Measurements from ENCODE around the gene PRKCE.

PRKCE gene

DNA sequence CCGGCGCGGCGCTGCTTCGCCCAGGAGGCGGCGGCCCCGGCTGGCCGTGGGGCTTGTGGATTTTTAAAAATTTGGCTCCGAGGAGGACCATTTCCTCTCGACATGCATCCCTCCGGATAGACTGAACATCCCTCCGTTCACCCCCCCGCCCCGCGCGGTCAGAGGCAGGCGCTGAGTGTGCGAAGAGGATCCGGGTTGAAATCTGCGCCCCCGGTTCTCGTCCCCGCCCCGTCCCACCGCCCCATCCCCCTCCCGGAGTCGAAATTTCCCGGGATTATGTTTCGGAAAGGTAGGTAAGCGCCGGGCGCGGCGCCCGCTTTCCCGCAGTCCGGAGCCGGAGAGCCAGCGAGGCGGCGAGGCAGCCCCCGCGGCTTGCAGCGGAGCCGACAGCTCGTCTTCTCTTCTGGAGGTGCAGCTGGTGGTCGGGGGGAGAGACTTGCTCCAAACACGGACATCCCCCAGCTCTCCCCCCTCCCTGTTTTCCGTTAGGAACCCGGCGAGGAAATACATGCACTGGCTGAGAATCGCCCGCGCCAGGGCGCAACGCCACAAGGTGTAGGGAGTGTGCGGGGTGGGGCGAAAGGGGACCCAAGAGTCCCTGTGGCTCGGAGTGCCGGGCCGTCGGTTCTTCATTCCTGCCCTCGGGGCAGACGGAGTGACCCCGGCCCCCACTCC lies at the start of gene PRKCE:
Gene PRKCE (plus strand): TSS at position 261 of the 675 bp plus-strand sequence.
- peak; percentile 42 for DNase-seq
- in situ Hi-C loops (cut with HindIII; ENCODE audit: low pct_ligation_motif_present, low pct_unique_long_range_greater_than_20kb, low sequenced_read_pairs): no loop called here

DNA sequence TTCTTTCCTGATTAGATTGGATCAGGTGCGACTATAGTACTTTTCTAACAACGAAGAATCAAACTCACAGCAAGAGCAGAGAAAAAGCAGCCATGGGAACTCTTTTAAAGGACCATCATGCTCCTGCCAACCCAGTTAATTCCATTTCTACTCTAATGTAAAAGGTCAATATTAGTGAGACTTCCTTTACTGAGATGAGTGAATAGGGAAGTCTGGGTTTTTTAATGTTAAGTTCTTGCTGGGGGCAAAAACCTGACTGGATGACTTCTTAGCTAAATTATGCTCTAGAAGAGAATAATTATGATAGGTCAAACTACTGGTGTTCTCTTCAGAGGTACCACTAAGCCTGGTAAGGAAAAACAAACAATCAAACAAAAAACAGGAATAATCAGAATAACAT lies 48.9 kb upstream of the PRKCE start:
- no peak for DNase-seq
- in situ Hi-C loops (cut with HindIII; ENCODE audit: low pct_ligation_motif_present, low pct_unique_long_range_greater_than_20kb, low sequenced_read_pairs): no loop called here

DNA sequence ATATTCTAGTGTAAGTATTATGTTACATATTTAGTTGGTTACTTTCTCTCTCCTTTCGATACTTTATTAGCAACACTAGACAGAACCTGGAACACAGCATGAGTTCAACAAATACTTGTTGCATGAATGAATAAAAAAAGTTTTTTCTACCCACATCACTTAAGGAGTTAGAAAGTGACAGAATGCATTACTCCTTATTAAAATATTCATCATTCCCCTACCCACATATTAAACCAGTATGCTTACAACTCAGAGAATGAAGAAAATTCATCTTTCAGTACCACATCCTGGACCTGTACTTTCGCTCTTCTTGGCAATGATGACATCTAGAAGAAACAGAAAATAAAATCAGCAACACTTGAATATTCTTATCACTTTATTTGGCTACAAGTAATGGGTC lies 46.4 kb upstream of the PRKCE start:
- in situ Hi-C loops (cut with HindIII; ENCODE audit: low pct_ligation_motif_present, low pct_unique_long_range_greater_than_20kb, low sequenced_read_pairs): no loop called here
- DNase-seq: no peak

DNA sequence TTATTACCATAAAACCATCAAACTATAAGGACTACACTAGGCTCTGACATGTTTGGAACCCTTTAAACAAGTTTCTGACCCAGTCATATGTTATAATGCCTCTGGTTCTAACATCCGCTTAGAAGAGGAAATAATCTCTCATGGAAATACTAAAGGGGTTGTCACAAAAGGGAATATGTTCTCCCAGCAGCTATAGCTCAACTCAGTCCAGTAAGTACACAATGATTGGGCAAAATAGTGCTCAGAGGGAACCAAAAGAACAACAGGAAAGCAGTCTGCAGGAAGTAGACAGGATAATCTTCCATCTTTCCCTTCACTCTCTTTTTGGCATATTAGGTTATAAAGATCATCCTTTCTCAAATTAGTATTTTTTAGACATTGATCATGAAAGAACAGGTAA lies 44.7 kb upstream of the PRKCE start:
- DNase-seq: no peak
- in situ Hi-C loops (cut with HindIII; ENCODE audit: low pct_ligation_motif_present, low pct_unique_long_range_greater_than_20kb, low sequenced_read_pairs): no loop called here

DNA sequence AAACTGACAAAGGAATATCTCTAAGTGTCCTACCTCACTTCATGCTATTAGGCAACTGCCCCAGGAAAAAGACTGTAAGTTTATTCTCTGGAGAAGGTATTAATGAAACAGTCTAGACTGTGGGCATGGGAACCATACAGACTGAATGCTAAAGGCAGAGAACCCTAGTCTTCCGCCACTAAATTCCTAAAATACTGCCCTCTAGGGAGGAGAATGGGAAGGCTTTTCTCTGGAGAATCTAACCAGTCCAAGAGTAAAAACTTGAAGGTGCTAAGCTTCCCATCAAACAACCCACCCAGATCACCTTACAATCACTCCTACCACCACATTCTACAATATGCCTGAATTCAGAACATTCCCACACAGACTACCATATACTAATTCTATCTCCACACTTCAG lies 43.8 kb upstream of the PRKCE start:
- peak; percentile 66 for DNase-seq
- in situ Hi-C loops (cut with HindIII; ENCODE audit: low pct_ligation_motif_present, low pct_unique_long_range_greater_than_20kb, low sequenced_read_pairs): no loop called here

DNA sequence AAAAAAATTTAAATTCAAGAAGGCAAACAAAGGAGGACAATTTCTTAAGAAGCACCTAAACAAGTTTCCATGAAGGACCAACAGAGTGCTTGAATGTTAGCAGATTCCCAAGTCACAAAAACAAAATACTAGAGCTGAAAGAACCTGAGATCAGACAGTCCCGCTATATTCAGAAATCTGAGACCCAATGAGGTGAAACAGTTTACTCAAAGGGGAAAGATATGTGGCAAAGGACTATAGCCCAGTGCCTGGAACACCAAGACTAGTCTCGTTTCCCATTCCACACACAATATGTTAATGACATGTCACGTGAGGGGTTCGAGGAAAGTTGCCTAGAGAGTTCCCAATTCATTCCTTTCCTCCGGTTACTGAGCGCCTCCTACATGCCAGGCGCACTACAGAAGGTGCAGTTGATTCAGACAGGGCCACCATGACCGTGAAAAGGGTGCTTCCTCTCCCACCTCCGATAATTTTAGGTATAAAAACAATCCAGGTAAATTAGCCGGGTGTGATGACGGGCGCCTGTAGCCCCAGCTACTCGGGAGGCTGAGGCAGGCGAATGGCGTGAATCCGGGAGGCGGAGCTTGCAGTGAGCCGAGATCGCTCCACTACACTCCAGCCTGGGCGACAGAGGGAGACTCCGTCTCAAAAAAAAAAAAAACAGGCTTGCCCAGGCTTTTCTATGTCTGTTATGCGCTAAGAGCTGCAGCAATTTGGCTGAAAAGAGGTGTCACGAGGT lies 41.0 kb upstream of the PRKCE start:
- peak; percentile 73 for DNase-seq
- in situ Hi-C loops (cut with HindIII; ENCODE audit: low pct_ligation_motif_present, low pct_unique_long_range_greater_than_20kb, low sequenced_read_pairs): no loop called here

DNA sequence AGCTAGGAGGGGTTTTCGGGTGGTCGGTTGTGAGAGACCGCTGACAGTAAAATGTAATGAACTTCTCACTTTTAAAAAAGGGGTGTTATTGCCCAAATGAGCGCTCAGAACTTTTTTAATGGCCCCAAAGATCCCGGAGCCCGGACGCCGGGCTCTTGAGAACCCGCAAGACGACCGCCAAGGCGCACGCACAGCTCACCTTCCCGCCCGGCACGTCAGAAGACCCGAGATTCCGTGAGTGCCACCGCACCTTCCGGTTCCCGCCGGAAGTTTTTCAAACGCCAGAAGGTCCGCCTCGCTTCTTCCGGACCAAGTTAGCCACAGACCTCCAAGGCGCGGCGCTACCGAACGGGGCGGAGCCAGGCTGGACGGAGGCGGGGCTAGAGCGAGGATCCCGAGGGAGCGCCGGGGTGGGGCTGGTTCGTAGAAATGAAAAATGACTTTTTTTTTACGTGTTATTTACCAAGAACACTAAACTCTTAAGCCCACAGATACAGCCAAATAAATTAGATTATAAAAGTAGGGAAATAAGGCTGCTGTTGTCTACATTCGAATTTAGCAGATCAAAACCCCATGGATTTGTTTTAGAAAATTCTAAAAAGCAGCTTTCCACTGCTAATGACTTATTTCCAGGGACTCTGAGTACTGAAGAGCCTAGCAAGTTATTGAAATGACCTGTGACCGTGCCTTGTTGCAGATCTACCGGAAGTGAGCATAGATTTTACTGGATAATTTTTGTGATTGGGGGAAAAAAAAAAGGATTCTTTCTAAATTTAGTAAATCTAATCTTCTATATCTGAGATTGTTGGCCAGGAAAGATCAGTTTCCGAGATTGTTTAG lies 40.2 kb upstream of the PRKCE start, which contains the start of gene SRBD1:
Gene SRBD1 (minus strand): TSS at position 248 of the 840 bp plus-strand sequence. CDS start 5,826 bp downstream, outside the sequence.
- in situ Hi-C loops (cut with HindIII; ENCODE audit: low pct_ligation_motif_present, low pct_unique_long_range_greater_than_20kb, low sequenced_read_pairs): no loop called here

DNA sequence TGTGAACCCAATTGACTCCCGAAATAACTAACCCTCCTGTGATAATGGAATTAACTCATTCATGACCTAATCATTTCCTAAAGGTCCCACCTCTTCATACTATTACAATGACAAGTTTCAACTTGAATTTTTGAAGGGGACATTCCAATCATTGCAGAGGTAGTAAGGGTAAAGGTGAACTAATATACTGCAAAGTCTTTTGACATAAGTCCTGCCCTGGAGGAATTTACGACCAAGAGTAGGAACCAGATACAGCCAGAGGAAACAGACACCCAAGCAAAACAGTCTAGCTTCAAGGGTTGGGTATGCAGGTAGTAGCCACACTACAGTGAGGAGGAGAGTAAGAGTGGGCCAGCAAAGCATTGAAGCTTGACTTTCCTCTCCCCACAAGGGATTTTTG lies 39.2 kb upstream of the PRKCE start:
- in situ Hi-C loops (cut with HindIII; ENCODE audit: low pct_ligation_motif_present, low pct_unique_long_range_greater_than_20kb, low sequenced_read_pairs): no loop called here

More for the DNA sequence above, 40.2 kb upstream of the PRKCE start, which contains the start of gene SRBD1:
- peak; percentile 98 for DNase-seq

DNA sequence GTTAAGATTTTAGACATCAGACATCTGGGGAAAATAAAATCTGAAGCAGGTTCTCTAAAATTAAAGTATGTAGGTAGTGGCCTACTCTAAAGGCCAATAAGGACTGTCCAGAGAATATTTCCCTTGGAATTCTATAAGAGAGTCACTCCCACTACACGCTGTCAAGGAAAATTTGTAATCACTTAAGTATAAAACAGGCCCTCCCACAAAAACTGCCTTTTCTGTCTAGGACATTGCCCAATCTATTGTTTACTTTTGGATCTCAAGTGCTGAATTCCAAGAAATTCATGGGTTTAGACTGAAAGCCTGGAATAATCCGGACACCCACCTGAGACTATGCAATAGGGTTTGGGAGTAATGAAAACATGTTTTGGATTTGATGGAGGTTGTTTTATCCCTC lies 38.7 kb upstream of the PRKCE start:
- in situ Hi-C loops (cut with HindIII; ENCODE audit: low pct_ligation_motif_present, low pct_unique_long_range_greater_than_20kb, low sequenced_read_pairs): no loop called here
- no peak for DNase-seq

More for the DNA sequence above, 39.2 kb upstream of the PRKCE start:
- DNase-seq: no peak

DNA sequence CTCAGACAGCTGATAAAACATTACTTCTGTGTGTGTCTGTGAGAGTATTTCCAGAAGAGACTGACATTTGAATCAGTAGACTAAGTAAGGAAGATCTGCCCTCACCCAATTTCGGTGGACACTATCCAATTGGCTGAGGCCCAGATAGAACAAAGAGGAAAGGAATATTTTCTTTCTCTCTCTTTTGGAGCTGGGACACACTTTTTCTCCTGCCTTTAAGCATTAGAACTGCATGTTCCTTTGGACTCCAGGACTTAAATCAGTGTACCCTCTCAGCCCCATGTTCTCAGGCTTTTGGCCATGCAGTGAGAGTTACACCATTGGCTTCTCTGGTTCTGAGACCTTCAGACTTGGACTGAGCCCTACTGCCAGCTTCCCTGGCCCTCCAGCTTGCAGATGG lies 37.1 kb upstream of the PRKCE start:
- in situ Hi-C loops (cut with HindIII; ENCODE audit: low pct_ligation_motif_present, low pct_unique_long_range_greater_than_20kb, low sequenced_read_pairs): no loop called here
- DNase-seq: no peak

DNA sequence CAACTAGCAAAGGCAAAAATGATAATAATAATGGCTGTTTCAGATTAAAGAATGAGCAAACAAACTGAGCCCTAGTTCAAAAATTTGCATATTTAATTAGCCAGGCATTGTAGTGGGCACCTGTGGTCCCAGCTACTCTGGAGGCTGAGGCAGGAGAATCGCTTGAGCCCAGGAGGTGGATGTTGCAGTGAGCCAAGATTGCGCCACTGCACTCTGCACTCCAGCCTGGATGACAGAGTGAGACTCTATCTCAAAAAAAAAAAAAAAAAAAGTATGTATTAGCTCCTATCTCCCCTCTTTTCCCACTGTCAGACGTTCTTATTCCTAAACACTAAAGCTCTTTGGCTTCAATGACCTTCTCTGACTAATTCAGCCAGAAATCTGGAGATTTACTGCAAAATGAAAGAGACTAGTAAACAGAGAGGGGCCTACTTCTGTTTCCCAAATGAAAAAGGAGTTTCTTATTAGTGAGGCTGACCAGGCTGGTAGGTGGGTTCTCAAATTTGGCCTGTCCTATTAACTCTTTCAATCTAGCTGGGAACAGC lies 36.5 kb upstream of the PRKCE start:
- in situ Hi-C loops (cut with HindIII; ENCODE audit: low pct_ligation_motif_present, low pct_unique_long_range_greater_than_20kb, low sequenced_read_pairs): no loop called here
- DNase-seq: no peak

DNA sequence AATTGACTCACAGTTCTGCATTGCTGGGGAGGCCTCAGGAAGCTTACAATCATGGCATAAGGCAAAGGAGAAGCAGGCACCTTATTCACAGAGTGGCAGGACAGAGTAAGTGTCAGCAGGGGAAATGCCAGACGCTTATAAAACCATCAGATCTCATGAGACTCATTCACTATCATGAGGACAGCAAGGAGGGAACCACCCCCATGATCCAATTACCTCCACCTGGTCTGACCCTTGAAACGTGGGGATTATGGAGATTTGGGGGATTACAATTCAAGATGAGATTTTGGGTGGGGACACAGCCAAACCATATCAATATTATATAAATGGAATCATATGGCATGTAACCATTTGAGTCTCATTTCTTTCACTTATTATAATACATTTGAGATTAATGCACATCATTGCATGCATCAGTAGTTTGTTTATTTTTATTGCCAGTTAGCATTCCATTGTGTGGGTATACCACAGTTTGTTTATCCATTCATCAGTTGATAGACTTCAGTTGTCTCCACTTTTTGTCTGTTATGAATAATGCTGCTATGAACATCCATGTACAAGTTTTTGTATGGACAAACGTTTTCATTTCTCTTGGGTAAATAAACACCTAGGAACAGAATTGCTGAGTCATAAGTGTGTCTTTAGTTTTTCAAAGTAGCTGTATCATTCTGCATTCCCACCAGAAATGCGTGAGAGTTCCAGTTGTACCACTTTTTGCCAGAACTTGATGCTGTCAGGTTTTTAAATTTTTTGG lies 34.6 kb upstream of the PRKCE start:
- in situ Hi-C loops (cut with HindIII; ENCODE audit: low pct_ligation_motif_present, low pct_unique_long_range_greater_than_20kb, low sequenced_read_pairs): no loop called here
- no peak for DNase-seq

DNA sequence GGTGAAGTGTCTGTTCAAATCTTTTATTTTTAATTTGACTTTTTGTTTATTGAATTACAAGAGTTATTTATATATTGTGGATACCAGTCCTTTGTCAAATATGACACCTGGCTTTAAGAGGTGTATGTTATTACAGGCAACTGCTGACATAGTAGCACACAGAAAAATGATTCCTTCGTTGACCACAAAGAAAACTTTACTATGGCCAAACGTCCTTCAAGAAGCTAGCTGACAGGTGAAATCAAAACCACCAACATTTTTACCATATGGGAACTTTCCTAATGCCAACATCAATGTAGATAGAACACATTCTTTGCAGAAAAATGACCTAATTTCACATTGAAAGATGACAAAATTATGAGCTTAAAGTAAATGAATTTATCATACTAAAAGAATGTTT lies 34.0 kb upstream of the PRKCE start:
- in situ Hi-C loops (cut with HindIII; ENCODE audit: low pct_ligation_motif_present, low pct_unique_long_range_greater_than_20kb, low sequenced_read_pairs): no loop called here
- no peak for DNase-seq

DNA sequence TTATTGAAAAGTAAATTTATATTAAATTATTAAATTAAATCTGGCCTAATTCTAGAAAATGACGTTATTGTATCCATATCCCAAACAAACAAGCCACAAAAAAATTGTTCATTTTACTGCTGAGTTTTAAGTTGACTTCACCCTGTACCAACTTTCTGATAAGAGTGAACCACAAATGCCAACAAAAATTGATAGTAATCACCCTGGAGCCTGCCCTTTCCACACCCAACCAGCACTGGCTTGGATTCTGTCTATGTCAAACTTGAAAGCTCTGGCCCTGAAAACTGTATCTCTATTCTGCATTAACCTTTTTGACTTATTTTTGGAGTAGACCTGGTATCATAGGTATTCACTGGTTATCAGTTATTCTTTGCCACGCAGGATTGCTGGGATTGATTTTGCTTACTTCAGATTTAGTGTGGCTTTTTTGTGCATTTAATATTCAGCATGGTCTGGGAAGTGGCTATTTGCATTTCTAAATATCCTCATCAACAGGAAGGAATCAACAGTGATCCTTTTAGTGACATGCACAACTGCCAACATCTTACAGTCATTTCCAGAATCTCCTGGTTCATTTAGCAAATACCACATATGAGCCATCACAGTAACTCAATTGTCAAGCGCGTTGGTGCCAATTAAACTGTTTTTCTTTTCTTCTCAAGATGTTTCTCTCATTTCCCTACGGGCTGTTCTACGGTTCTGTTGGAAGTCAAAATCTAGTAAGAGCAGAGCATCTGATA lies 29.0 kb upstream of the PRKCE start:
- in situ Hi-C loops (cut with HindIII; ENCODE audit: low pct_ligation_motif_present, low pct_unique_long_range_greater_than_20kb, low sequenced_read_pairs): no loop called here
- no peak for DNase-seq

DNA sequence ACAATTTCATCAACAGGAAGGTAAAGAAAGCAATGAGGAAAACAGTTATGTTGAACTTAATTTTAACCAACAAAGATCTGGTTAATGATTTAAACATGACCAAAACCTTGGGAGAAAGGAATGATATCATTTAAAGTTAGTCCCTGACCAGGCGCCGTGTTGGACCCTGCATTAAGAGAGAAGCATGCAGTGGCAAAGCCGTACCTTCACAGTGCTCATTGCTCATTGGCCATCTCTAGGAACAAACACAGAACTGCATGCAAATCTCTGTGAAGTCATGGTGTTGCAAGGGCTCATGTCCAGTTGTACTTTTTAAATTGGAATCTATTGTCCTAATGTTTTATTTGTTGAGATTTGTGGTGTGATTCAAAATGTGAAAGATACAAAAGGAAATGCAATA lies 28.4 kb upstream of the PRKCE start:
- in situ Hi-C loops (cut with HindIII; ENCODE audit: low pct_ligation_motif_present, low pct_unique_long_range_greater_than_20kb, low sequenced_read_pairs): no loop called here
- no peak for DNase-seq

DNA sequence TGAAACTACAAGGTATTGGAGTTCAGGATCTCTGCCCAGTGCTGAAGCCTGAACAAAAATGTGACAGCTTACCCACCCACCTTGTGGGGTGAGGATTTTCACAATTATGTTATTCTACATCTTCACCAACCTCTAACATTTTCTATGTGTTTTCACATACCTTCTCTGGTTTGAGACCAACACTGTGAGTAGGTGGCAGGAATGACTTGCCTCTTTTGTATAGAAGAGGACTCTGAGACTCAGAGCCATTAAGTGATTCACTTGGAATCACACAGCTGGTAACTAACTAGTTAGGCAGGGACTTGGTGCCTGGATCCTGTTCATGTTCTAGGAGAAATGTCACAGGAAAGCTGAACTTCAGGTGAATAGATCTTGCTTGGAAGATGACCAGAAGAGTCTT lies 25.7 kb upstream of the PRKCE start:
- no peak for DNase-seq
- in situ Hi-C loops (cut with HindIII; ENCODE audit: low pct_ligation_motif_present, low pct_unique_long_range_greater_than_20kb, low sequenced_read_pairs): loop anchor here (25.0 kb wide), 1 partner anchor 311 kb away; no protein-coding TSS in a partner anchor

DNA sequence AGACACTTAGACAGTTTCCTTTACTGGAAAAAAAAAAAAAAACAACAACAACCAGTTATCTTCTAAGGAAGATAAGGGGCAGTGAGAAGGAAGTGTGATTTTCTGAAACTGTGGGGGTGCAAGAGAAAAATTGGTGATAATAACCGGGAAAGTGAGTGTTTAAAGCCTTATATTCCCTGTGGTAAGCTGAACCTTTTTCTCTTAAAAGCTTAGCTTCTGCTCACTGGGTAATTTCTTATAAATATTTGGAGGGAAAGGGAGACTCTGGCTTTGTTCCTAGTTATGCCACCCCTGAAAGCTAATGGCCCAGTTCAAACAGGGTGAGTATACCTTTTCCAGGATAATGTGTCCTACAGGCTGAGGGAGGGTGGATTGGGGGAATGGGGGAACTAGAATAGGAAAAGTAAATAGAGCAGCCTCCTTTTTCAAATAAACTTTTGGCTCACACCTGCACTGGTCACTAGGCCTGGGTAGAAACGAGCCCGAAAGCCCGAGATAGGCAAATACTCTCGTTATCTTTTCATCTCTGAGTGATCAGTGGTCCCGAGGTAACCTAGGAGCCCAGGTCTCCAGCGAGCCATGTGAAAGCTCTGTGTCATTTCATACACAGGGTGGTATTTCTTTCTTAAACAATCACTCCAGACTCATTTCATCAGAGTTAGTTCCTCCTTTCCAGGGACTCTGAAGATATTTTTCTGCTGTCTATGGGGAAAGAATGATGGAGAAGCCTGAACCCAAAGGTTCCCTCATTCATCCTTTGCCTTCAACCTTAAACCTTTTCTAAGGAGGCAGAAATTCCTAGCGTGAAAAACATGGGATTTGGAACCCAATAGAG lies 24.9 kb upstream of the PRKCE start:
- in situ Hi-C loops (cut with HindIII; ENCODE audit: low pct_ligation_motif_present, low pct_unique_long_range_greater_than_20kb, low sequenced_read_pairs): loop anchor here (25.0 kb wide), 1 partner anchor 311 kb away; no protein-coding TSS in a partner anchor
- DNase-seq: no peak
